ENCODE data around the gene CENPK. TPM values are rescaled to one million over a fixed set of nuclear protein-coding genes. Genes with fewer than 3 reads are reported as not detected.

CENPK gene
- total RNA-seq, 1 experiment from 2014 or later: 46.0 TPM

DNA sequence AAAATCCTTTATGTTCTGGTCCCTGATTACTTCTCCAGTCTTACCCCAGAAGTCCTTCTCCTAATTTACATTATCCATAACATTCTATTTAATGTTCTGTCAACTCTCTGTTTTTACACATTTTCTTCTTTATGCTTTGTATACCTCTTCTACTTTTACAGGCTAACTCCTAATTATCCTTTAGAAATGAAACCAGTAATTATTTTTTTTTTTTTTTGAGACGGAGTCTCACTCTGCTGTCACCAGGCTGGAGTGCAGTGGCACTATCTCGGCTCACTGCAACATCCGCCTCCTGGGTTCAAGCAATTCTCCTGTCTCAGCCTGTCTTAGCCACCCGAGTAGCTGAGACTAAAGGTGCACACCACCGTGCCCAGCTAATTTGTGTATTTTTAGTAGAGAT lies 9.0 kb downstream of the CENPK start:
- Histone ChIP-seq H2BK15ac (ENCODE audit: low read depth, low read length) (no peak overlapping the region), H2BK12ac (ENCODE audit: insufficient read length, low read depth, low read length) (no peak overlapping the region), H4K8ac (replicated peaks; ENCODE audit: insufficient read length, low read depth, low read length) (no peak overlapping the region), H2BK20ac (ENCODE audit: low read depth, low read length, poor library complexity, severe bottlenecking) (no peak overlapping the region), H3K18ac (ENCODE audit: insufficient read length, low read depth, low read length) (no peak overlapping the region), H3K4me1 (ENCODE audit: insufficient read depth, low read length) (no peaks in the 10 kb centered on the region), H2AK5ac (ENCODE audit: insufficient read length, low read length) (no peak overlapping the region), H3K23ac (ENCODE audit: insufficient read length, low read depth, low read length) (no peak overlapping the region), H3K79me1 (ENCODE audit: insufficient read depth, low read depth, low read length, poor library complexity, severe bottlenecking) (no peaks in the 10 kb centered on the region), H2BK5ac (ENCODE audit: insufficient read length, low read length) (no peak overlapping the region), H3K14ac (ENCODE audit: insufficient read depth, low read length) (no peak overlapping the region), H2BK120ac (ENCODE audit: low read depth, low read length, poor library complexity, severe bottlenecking) (no peak overlapping the region), H3T11ph (ENCODE audit: low read length) (no peak overlapping the region), H4K20me1 (ENCODE audit: control insufficient read depth, insufficient read depth, insufficient read length) (no peaks in the 10 kb centered on the region), H3K23me2 (ENCODE audit: insufficient read length, low read depth, low read length, poor library complexity, severe bottlenecking) (no peaks in the 10 kb centered on the region), H4K91ac (ENCODE audit: insufficient read length, low read depth, low read length) (no peak overlapping the region), H3K4ac (ENCODE audit: low read depth, low read length) (no peak overlapping the region), H3K4me2 (ENCODE audit: insufficient read depth, insufficient read length, low read length) (no peak overlapping the region), H3K56ac (ENCODE audit: insufficient read length, low read depth, low read length) (no peak overlapping the region), H4K5ac (ENCODE audit: insufficient read length, low read depth, low read length) (no peak overlapping the region), H2AFZ (ENCODE audit: low read length) (no peak overlapping the region), H3K79me2 (ENCODE audit: insufficient read depth, low read length) (no peaks in the 10 kb centered on the region), H3K9me3 (ENCODE audit: control insufficient read depth, low read depth, low read length) (no peaks in the 10 kb centered on the region), H3K27ac (ENCODE audit: insufficient read length, low read depth, low read length) (no peak overlapping the region), H3K27me3 (ENCODE audit: insufficient read depth, low read length) (no peaks in the 10 kb centered on the region), H3K9ac (ENCODE audit: extremely low read depth, insufficient read length, low read length) (no peak overlapping the region)
- no peak for DNase-seq
- H3K27ac Mint-ChIP-seq: no peak overlapping the region
- peaks cover 20 to 61% (median 48%) of the 10 kb centered on the region in 3 experiments for H3K36me3 Mint-ChIP-seq (ENCODE audit: insufficient read depth in 1 of 3, low read depth in 3 of 3)
- TF ChIP-seq, protein P1, sequence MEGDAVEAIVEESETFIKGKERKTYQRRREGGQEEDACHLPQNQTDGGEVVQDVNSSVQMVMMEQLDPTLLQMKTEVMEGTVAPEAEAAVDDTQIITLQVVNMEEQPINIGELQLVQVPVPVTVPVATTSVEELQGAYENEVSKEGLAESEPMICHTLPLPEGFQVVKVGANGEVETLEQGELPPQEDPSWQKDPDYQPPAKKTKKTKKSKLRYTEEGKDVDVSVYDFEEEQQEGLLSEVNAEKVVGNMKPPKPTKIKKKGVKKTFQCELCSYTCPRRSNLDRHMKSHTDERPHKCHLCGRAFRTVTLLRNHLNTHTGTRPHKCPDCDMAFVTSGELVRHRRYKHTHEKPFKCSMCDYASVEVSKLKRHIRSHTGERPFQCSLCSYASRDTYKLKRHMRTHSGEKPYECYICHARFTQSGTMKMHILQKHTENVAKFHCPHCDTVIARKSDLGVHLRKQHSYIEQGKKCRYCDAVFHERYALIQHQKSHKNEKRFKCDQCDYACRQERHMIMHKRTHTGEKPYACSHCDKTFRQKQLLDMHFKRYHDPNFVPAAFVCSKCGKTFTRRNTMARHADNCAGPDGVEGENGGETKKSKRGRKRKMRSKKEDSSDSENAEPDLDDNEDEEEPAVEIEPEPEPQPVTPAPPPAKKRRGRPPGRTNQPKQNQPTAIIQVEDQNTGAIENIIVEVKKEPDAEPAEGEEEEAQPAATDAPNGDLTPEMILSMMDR (conservative IDR thresholded peaks at IDR 0.05): no peak
- no CpG with 5 or more reads among the region's 5 CpGs for WGBS (ENCODE audit: extremely low coverage, insufficient read length, low lambda C conversion rate)
- no peaks in the 10 kb centered on the region; the same call in 1 of the 2 replicates for H3K27me3 Mint-ChIP-seq (ENCODE audit: low read depth)
- H3K9me3 Mint-ChIP-seq: no peaks in the 10 kb centered on the region
- H3K4me1 Mint-ChIP-seq: no peaks in the 10 kb centered on the region
- H3K4me3 Mint-ChIP-seq: no peak overlapping the region
